MCF 10A (cell line): Measurements from ENCODE around the gene SETBP1. TPM values are rescaled to one million over a fixed set of nuclear protein-coding genes. Genes with fewer than 3 reads are reported as not detected.

ENCODE experiments used
- BruUV-seq: library from RNA; stranded (reverse); fragments of 400-500 nt; replicated peaks from 2 replicates; lab custom pipeline; 2021; lab: Mats Ljungman, UMichigan
- CTCF ChIA-PET: fragments of 300-600 bp; sonication (Branson Sonifier 250); formaldehyde crosslinking; extraction: SDS; loops from one replicate; lab custom pipeline; 2021; ENCODE audit warnings: antibody characterized with exemption, inconsistent platforms; lab: Yijun Ruan, JAX
- POLR2A ChIA-PET: fragments of 300-600, 350-650 bp; sonication (Branson Sonifier 250); formaldehyde crosslinking; extraction: SDS; loops from one replicate; lab custom pipeline; 2020; ENCODE audit warnings: antibody characterized with exemption, inconsistent platforms; lab: Yijun Ruan, JAX
- DNase-seq: peaks from one replicate; pipeline ENCODE4 v3.0.0-alpha.2; 2018; ENCODE audit not compliant: unreplicated experiment
- H3K27ac Mint-ChIP-seq: one replicate; pipeline ENCODE4 v1.8.0; 2022; ENCODE audit warnings: mild to moderate bottlenecking, low read depth, mixed read lengths; ENCODE audit not compliant: unreplicated experiment
- H3K27me3 Mint-ChIP-seq: one replicate; pipeline ENCODE4 v1.8.0; 2022; ENCODE audit warnings: mixed read lengths; ENCODE audit not compliant: insufficient read depth, unreplicated experiment
- H3K36me3 Mint-ChIP-seq: one replicate; pipeline ENCODE4 v1.8.0; 2022; ENCODE audit warnings: mild to moderate bottlenecking, moderate library complexity, mixed read lengths; ENCODE audit not compliant: insufficient read depth, unreplicated experiment
- H3K4me1 Mint-ChIP-seq: one replicate; pipeline ENCODE4 v1.8.0; 2022; ENCODE audit warnings: mixed read lengths; ENCODE audit not compliant: insufficient read depth, unreplicated experiment
- H3K4me3 Mint-ChIP-seq: one replicate; pipeline ENCODE4 v1.8.0; 2022; ENCODE audit warnings: mild to moderate bottlenecking, moderate library complexity, mixed read lengths; ENCODE audit not compliant: unreplicated experiment
- H3K9me3 Mint-ChIP-seq: one replicate; pipeline ENCODE4 v1.8.0; 2022; ENCODE audit warnings: mixed read lengths; ENCODE audit not compliant: unreplicated experiment
- intact Hi-C: fragments of 100-400 bp; cut with micrococcal nuclease; formaldehyde crosslinking; loops from 2 replicates; pipeline ENCODE4 v1.14.1; 2022
- total RNA-seq: library from RNA; stranded (reverse); gene quantifications from 2 replicates; pipeline ENCODE4 v1.2.3, GENCODE V29; 2022
- TF ChIP-seq, protein P1 (sequence below): fragments of 200-600 bp; IDR thresholded peaks from one replicate; pipeline ENCODE4 v1.8.0; 2022; ENCODE audit warnings: antibody characterized with exemption, mild to moderate bottlenecking; ENCODE audit not compliant: unreplicated experiment

Gene SETBP1
- total RNA-seq, 1 experiment from 2014 or later = 4.8 TPM

DNA sequence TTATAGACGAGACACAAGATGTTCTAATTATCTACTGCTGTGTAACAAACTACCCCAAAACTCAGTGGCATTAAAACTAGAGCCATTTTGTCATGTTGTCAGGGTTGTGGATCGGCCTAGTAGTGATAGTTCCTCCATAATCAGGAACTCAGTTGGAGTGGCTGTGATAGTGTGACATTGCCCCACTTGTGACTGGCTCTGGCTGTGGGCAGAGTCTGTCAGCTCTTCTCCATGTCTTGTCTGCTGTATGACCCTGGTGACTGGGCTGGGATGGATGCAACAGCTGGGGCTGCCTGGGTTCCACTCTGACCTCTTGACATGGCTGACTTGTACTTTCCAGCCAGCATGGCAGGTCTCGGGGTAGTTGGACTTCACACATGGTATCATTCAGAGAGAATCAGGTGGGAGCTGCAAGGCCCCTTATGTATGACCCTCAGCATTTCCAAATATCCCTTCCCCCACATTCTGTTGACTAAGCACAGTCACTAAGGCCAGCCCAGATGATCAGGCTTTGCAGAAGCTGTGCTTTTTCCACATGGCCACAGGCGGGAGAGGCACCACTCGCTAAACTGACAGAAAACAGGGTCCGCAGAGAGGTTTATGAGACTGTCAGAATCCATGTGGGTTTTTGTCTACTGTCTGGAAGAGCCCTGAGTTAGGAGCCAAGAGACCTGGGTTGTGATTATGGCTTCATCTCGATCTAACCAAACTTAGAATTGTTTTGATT is 50.3 kb downstream of the SETBP1 start:
- no peak for DNase-seq
- no TSS peak for BruUV-seq
- Mint-ChIP-seq H3K27ac (peak overlapping the region; percentile 76), H3K27me3 (no peaks in the 10 kb centered on the region), H3K4me3 (no peak overlapping the region), H3K36me3 (no peaks in the 10 kb centered on the region), H3K9me3 (no peaks in the 10 kb centered on the region), H3K4me1 (peaks cover 48% of the 10 kb centered on the region)
- intact Hi-C loops = loop anchor here (10.0 kb wide), 1 partner anchor 46 kb away; the partner anchor contains the start of gene SETBP1
- CTCF ChIA-PET = no interaction called here
- TF ChIP-seq, protein P1, sequence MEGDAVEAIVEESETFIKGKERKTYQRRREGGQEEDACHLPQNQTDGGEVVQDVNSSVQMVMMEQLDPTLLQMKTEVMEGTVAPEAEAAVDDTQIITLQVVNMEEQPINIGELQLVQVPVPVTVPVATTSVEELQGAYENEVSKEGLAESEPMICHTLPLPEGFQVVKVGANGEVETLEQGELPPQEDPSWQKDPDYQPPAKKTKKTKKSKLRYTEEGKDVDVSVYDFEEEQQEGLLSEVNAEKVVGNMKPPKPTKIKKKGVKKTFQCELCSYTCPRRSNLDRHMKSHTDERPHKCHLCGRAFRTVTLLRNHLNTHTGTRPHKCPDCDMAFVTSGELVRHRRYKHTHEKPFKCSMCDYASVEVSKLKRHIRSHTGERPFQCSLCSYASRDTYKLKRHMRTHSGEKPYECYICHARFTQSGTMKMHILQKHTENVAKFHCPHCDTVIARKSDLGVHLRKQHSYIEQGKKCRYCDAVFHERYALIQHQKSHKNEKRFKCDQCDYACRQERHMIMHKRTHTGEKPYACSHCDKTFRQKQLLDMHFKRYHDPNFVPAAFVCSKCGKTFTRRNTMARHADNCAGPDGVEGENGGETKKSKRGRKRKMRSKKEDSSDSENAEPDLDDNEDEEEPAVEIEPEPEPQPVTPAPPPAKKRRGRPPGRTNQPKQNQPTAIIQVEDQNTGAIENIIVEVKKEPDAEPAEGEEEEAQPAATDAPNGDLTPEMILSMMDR = no peak
- POLR2A ChIA-PET = interaction anchor here (0.8 to 0.9 kb wide), 2 partner anchors 33 to 65 kb away, joined by 3 read pairs; no protein-coding TSS in a partner anchor

DNA sequence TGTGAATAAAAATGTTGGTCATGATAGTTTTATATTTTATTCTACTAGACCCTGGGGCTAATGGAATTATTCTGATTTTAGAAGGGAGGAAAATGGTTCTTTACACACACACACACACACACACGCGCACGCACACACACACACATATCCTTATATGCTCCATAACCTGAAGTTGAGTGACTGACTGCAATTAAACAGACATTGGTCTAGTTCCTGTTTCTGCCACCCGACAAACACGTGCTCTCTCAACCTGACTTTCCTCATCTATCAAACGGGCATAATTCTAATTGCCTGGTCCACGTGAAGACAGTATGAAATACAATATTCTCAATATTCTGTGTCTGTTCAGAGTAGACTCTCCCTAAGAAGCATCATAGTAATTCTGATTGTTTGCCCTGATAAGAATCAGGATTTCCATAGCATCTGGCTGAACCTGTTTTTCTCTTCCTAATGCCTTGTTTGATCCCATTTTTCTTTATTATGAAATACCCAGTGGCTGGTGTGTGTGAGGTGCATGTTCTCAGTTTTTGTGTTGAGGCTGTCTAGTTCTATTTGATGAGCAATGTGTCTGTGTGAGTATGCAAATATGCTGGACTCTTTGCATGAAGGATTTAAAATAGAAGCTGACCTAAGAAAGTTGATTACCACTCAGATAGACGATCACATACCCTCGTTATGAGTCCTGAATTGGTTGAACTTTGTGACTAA is 51.0 kb downstream of the SETBP1 start:
- POLR2A ChIA-PET = interaction anchor here (0.6 to 1.4 kb wide), 15 partner anchors 23 to 438 kb away, joined by 3 to 5 read pairs (median 3); no protein-coding TSS in a partner anchor
- Mint-ChIP-seq H3K27me3 (no peaks in the 10 kb centered on the region), H3K4me3 (peak overlapping the region; percentile 46), H3K36me3 (no peaks in the 10 kb centered on the region), H3K9me3 (no peaks in the 10 kb centered on the region), H3K4me1 (peaks cover 42% of the 10 kb centered on the region), H3K27ac (peak overlapping the region; percentile 76)
- intact Hi-C loops = loop anchor here (10.0 kb wide), 1 partner anchor 47 kb away; the partner anchor contains the start of gene SETBP1
- no TSS peak for BruUV-seq
- TF ChIP-seq, protein P1 = no peak
- CTCF ChIA-PET = interaction anchor here (0.7 kb wide), 1 partner anchor 386 kb away, joined by 4 read pairs; no protein-coding TSS in a partner anchor
- no peak for DNase-seq

DNA sequence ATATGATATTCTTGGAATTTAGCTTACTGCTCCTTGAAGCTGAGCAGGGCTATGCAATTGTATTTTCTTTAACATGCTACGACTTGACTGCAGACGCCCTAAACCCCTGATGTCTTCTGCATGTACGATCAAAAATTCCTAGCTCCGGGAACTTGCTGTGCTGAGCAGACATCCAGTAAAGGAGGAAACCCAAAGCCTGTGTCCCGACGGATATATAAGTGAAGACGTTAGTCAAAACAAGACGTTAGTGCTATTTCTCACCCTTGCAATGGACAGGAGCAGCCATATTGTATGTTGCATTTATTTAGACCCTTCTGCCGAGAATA is 51.5 kb downstream of the SETBP1 start:
- H3K36me3 Mint-ChIP-seq = no peaks in the 10 kb centered on the region
- H3K9me3 Mint-ChIP-seq = no peaks in the 10 kb centered on the region
- TF ChIP-seq, protein P1 = no peak
- no peaks in the 10 kb centered on the region for H3K27me3 Mint-ChIP-seq
- ChIA-PET POLR2A (interaction anchor here (0.6 to 1.4 kb wide), 17 partner anchors 15 to 438 kb away, joined by 3 to 5 read pairs (median 3); no protein-coding TSS in a partner anchor), CTCF (interaction anchor here (0.7 kb wide), 1 partner anchor 385 kb away, joined by 4 read pairs; no protein-coding TSS in a partner anchor)
- H3K4me3 Mint-ChIP-seq = peak overlapping the region; percentile 46
- no TSS peak for BruUV-seq
- DNase-seq = peak; percentile 71
- intact Hi-C loops = loop anchor here (10.0 kb wide), 1 partner anchor 47 kb away; the partner anchor contains the start of gene SETBP1
- H3K27ac Mint-ChIP-seq = peak overlapping the region; percentile 76
- H3K4me1 Mint-ChIP-seq = peaks cover 42% of the 10 kb centered on the region
